A673 (cell line): Measurements from ENCODE around the gene PPP6R2. TPM values are rescaled to one million over a fixed set of nuclear protein-coding genes. Genes with fewer than 3 reads are reported as not detected.
A peak's percentile ranks its signal among the peaks of the same experiment; 100 is the strongest.

Experiments
- BruUV-seq: library from RNA; stranded (reverse); fragments of 400-500 nt; replicated peaks from 2 replicates; lab custom pipeline; 2021; lab: Mats Ljungman, UMichigan
- CTCF ChIA-PET: fragments of 300-600 bp; sonication (Branson Sonifier 250); formaldehyde crosslinking; loops from one replicate; lab custom pipeline; 2022; ENCODE audit warnings: antibody characterized with exemption; lab: Charles Lee
- POLR2A ChIA-PET: fragments of 300-600 bp; sonication (Branson Sonifier 250); formaldehyde crosslinking; loops from one replicate; lab custom pipeline; 2022; ENCODE audit warnings: antibody characterized with exemption; ENCODE audit not compliant: low non-redundant PET; lab: Charles Lee
- DNase-seq: peaks from one replicate; pipeline ENCODE4 v3.0.0-alpha.2; 2015; ENCODE audit warnings: low spot score
- H3K27ac ChIP-seq: fragments of 200-600 bp; sonication (generic); 2 replicates; pipeline ENCODE4 v1.5.1; 2016; ENCODE audit warnings: mixed run types, low read depth, mild to moderate bottlenecking, mixed read lengths, antibody characterized with exemption, low read length; ENCODE audit not compliant: poor library complexity, severe bottlenecking
- H3K27me3 ChIP-seq: fragments of 200-600 bp; sonication (generic); replicated peaks from 2 replicates; pipeline ENCODE4 v1.6.1; 2017; ENCODE audit warnings: mixed run types, low read depth, mild to moderate bottlenecking, mixed read lengths, antibody characterized with exemption, low read length; ENCODE audit not compliant: insufficient read depth, poor library complexity
- H3K36me3 ChIP-seq: fragments of 200-600 bp; sonication (generic); 2 replicates; pipeline ENCODE4 v1.6.1; 2016; ENCODE audit warnings: mixed run types, mild to moderate bottlenecking, mixed read lengths, antibody characterized with exemption, low read length; ENCODE audit not compliant: insufficient read depth, poor library complexity, severe bottlenecking
- H3K4me1 ChIP-seq: fragments of 200-600 bp; sonication (generic); 2 replicates; pipeline ENCODE4 v1.6.1; 2017; ENCODE audit warnings: mixed run types, mild to moderate bottlenecking, mixed read lengths, antibody characterized with exemption, low read length; ENCODE audit not compliant: insufficient read depth, poor library complexity, severe bottlenecking
- H3K4me3 ChIP-seq: fragments of 200-600 bp; sonication (generic); 2 replicates; pipeline ENCODE4 v1.5.1; 2016; ENCODE audit warnings: low read depth, mixed run types, mild to moderate bottlenecking, mixed read lengths, low read length; ENCODE audit not compliant: poor library complexity, severe bottlenecking
- H3K9me3 ChIP-seq: fragments of 200-600 bp; sonication (generic); 2 replicates; pipeline ENCODE4 v1.6.1; 2016; ENCODE audit warnings: mixed run types, low read depth, mild to moderate bottlenecking, mixed read lengths, antibody characterized with exemption, low read length; ENCODE audit not compliant: poor library complexity, severe bottlenecking
- CTCF ChIP-seq: fragments of 300-800, 200-600 bp; sonication (generic); conservative IDR thresholded peaks from 2 replicates; pipeline ENCODE4 v1.5.1; 2017; ENCODE audit warnings: low read depth, mild to moderate bottlenecking, antibody characterized with exemption, low read length, moderate library complexity, mixed read lengths
- EZH2 ChIP-seq: fragments of 200-600 bp; sonication (generic); IDR thresholded peaks from 2 replicates; pipeline ENCODE4 v1.6.1; 2017; ENCODE audit warnings: borderline replicate concordance, low read depth, mild to moderate bottlenecking, mixed read lengths, antibody characterized with exemption, low read length; ENCODE audit not compliant: poor library complexity, severe bottlenecking
- intact Hi-C: fragments of 100-400 bp; cut with micrococcal nuclease; formaldehyde crosslinking; loops from one replicate; pipeline ENCODE4 v1.10.0; 2022; ENCODE audit not compliant: unreplicated experiment
- total RNA-seq: library from RNA; stranded (reverse); gene quantifications from 2 replicates; pipeline ENCODE4 v1.2.3, GENCODE V29; 2021

PPP6R2 gene
- total RNA-seq, 1 experiment from 2014 or later, result 64.6 TPM

- Histone ChIP-seq H3K27ac (no peak overlapping the region), H3K27me3 (no peaks in the 10 kb centered on the region), H3K9me3 (no peaks in the 10 kb centered on the region), H3K4me1 (peaks cover 10% of the 10 kb centered on the region), H3K4me3 (no peak overlapping the region), H3K36me3 (no peaks in the 10 kb centered on the region)
- no peak for TF ChIP-seq EZH2
- TF ChIP-seq CTCF, result no peak
- ChIA-PET CTCF (no interaction called here), POLR2A (no interaction called here)
- DNase-seq, result no peak
- intact Hi-C loops, result no loop called here
- no TSS peak for BruUV-seq
Measured at GRCh38 chr22:50323900-50324299, 19.2 kb upstream of the PPP6R2 start.

DNA sequence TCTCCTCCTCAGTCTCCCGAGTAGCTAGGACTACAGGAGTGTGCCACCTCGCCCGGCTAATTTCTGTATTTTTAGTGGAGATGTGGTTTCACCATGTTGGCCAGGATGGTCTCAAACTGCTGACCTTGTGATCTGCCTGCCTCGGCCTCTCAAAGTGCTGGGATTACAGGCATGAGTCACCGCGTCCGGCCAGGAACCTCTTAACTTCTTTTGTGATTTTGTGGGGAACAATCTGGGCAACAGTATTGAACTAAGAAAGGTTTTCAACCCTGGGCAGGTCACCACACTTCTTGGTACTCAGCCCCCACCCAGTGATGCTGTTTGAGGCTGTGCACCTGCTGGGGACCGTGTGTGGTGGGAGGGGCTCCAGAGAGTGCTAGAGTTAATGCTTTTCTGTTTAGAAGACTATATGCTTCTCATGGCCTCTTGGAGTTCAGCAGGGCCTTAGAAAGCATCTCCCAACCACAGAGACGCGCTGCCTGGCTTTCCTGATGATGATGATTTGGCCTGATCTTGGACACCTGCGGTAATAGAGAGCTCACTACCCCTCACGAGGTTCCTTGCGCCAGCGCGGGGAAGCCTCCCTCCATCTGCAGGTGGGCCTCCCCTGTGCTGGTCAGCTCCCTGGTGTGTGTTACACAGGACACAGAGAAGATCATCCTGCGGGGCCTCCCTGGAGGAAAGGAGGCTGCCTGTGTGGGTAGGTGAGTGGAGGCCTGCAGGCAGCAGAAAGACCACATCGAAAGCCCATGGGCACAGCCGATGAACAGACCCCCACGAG lies 17.5 kb upstream of the PPP6R2 start:
- BruUV-seq, result no TSS peak
- Histone ChIP-seq H3K4me1 (peaks cover 10% of the 10 kb centered on the region), H3K4me3 (peak overlapping the region; percentile 79), H3K27me3 (no peaks in the 10 kb centered on the region), H3K36me3 (no peaks in the 10 kb centered on the region), H3K9me3 (no peaks in the 10 kb centered on the region), H3K27ac (no peak overlapping the region)
- POLR2A ChIA-PET, result interaction anchor here (0.6 kb wide), 1 partner anchor 313 kb away, joined by 3 read pairs; no protein-coding TSS in a partner anchor
- intact Hi-C loops, result loop anchor here (2.0 kb wide), 1 partner anchor 49 kb away; no protein-coding TSS in a partner anchor
- CTCF ChIA-PET, result interaction anchor here (0.6 to 1.7 kb wide), 5 partner anchors 16 to 363 kb away, joined by 3 to 9 read pairs (median 6); no protein-coding TSS in a partner anchor
- no peak for DNase-seq
- TF ChIP-seq EZH2 (no peak), CTCF (no peak)

DNA sequence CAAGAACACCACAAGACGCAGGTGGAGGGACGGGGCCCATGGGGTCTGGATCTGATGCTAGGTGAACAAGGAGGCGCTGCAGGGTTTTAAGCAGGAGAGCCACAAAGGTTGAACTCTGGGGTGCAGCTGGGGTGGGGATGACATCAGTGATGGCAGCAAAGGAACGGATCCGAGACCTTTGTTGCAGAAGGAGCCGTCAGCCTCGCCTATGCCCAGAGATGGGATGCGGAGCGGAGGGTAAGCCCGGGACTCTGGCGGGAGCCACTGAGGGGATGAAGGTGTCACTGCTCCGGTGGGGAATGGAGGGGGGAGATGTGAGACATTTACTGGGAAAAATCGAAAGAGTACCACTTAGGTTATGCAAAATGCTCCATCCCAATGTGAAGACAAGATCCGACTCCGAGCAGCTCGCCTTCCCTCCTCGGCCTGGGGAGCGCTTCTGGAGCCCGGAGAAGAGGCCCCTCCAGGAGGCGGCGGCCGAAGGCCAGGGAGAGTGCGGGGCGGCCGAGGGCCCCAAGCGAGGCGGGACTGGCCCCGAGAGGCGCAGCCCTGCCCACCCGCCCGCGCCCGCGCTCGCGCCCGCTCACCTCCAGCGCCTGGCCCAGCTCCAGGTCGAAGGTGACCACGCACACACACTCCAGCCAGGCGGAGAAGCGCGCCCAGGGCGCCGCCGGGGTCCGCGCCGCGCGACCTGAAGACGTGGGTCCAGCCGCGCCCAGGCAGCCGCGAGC lies 16.7 kb upstream of the PPP6R2 start:
- no peaks in the 10 kb centered on the region for H3K36me3 ChIP-seq
- H3K4me1 ChIP-seq, result peaks cover 10% of the 10 kb centered on the region
- H3K4me3 ChIP-seq, result peak overlapping the region; percentile 79
- H3K27ac ChIP-seq, result peak overlapping the region; percentile 61
- no peaks in the 10 kb centered on the region for H3K27me3 ChIP-seq
- CTCF ChIA-PET, result interaction anchor here (0.5 to 1.7 kb wide), 5 partner anchors 15 to 389 kb away, joined by 3 to 9 read pairs (median 5); no protein-coding TSS in a partner anchor
- intact Hi-C loops, result loop anchor here (2.0 kb wide), 1 partner anchor 50 kb away; no protein-coding TSS in a partner anchor
- POLR2A ChIA-PET, result no interaction called here
- no peak for DNase-seq
- no TSS peak for BruUV-seq
- no peak for TF ChIP-seq CTCF
- TF ChIP-seq EZH2, result no peak
- no peaks in the 10 kb centered on the region for H3K9me3 ChIP-seq
